Activated CD8-positive, alpha-beta T cell treated with anti-CD3 and anti-CD28 coated beads for 36 hours (primary cell): ENCODE results near the gene ACTN4. TPM values are rescaled to one million over a fixed set of nuclear protein-coding genes. Genes with fewer than 3 reads are reported as not detected.

ENCODE experiments used
- ATAC-seq: fragments of 200-7000 bp; cut with Tn5 transposase; one replicate; pipeline ENCODE4 v1.10.0; 2021; ENCODE audit warnings: mild to moderate bottlenecking, moderate library complexity
- CTCF ChIA-PET: fragments of 350-600 bp; sonication (Branson Sonifier 250); formaldehyde crosslinking; loops from one replicate; lab custom pipeline; 2021; ENCODE audit warnings: antibody characterized with exemption; lab: Charles Lee
- POLR2A ChIA-PET: fragments of 350-600 bp; sonication (Branson Sonifier 250); formaldehyde crosslinking; loops from one replicate; lab custom pipeline; 2021; ENCODE audit warnings: antibody characterized with exemption; lab: Charles Lee
- DNase-seq: peaks from one replicate; pipeline ENCODE4 v3.0.0-alpha.2; 2020
- H3K27ac Mint-ChIP-seq: one replicate; pipeline ENCODE4 v1.8.0; 2021; ENCODE audit warnings: mild to moderate bottlenecking, mixed read lengths
- H3K27me3 Mint-ChIP-seq: one replicate; pipeline ENCODE4 v1.8.0; 2021; ENCODE audit warnings: mixed read lengths
- H3K36me3 Mint-ChIP-seq: one replicate; pipeline ENCODE4 v1.8.0; 2021; ENCODE audit warnings: low read depth, mixed read lengths
- H3K4me1 Mint-ChIP-seq: one replicate; pipeline ENCODE4 v1.8.0; 2021; ENCODE audit warnings: low read depth, mixed read lengths
- H3K4me3 Mint-ChIP-seq: one replicate; pipeline ENCODE4 v1.8.0; 2021; ENCODE audit warnings: mild to moderate bottlenecking, moderate library complexity, mixed read lengths
- H3K9me3 Mint-ChIP-seq: one replicate; pipeline ENCODE4 v1.8.0; 2021; ENCODE audit warnings: mixed read lengths
- CTCF ChIP-seq: fragments of 200-600 bp; IDR thresholded peaks from one replicate; pipeline ENCODE4 v1.8.0; 2022; ENCODE audit warnings: antibody characterized with exemption, mild to moderate bottlenecking
- intact Hi-C: fragments of 100-400 bp; cut with micrococcal nuclease; formaldehyde crosslinking; loops from one replicate; pipeline ENCODE4 v1.10.0; 2022
- total RNA-seq, 2 experiments: library from RNA; stranded (reverse); gene quantifications; one replicate each; pipeline ENCODE4 v1.2.3, GENCODE V29; 2021

ACTN4 gene
- total RNA-seq, 2 experiments from 2014 or later: 183 to 189 TPM

DNA sequence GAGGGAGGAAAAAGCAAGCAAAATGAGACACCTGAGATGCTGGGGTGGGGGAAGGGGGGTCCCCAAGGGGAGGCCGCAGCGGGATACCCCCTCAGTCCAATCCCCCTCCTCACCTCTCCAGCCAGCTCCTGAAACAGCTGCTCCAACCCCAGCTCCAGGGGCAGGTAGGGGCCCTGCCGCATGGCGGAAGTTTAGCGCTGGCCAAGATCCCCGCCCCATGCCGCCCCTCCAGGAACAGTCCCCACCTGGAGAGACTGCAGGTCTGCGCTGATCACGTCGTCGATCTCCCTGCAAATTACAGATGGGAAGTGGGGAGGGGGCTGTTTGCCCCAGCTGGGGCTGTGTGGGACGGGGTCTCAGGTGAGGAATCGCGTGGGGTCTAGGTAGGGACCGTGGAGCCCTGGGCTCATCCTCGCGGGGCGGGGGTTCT lies 87.8 kb downstream of the ACTN4 start:
- intact Hi-C loops: loop anchor here (10.0 kb wide), 2 partner anchors 110 to 200 kb away; partner anchors contain the start of genes HNRNPL, MRPS12 and SARS2
- ATAC-seq (peak; percentile 12), DNase-seq (peak; percentile 50)
- peaks cover 4% of the 10 kb centered on the region for H3K27me3 Mint-ChIP-seq
- peaks cover 4% of the 10 kb centered on the region for H3K36me3 Mint-ChIP-seq
- H3K27ac Mint-ChIP-seq: peak overlapping the region; percentile 77
- H3K9me3 Mint-ChIP-seq: no peaks in the 10 kb centered on the region
- peaks cover 44% of the 10 kb centered on the region for H3K4me1 Mint-ChIP-seq
- CTCF ChIA-PET: interaction anchor here (0.8 to 1.4 kb wide), 3 partner anchors 100 to 195 kb away, joined by 3 to 12 read pairs (median 4); partner anchors contain the start of genes MRPS12 and SARS2
- H3K4me3 Mint-ChIP-seq: peak overlapping the region; percentile 68
- POLR2A ChIA-PET: interaction anchor here (0.5 to 1.3 kb wide), 4 partner anchors 13 to 117 kb away, joined by 3 to 4 read pairs (median 3); partner anchors contain the start of genes ACTN4, HNRNPL and MAP4K1
- no peak for TF ChIP-seq CTCF

- Mint-ChIP-seq H3K27me3 (peaks cover 4% of the 10 kb centered on the region), H3K4me3 (peak overlapping the region; percentile 64), H3K9me3 (no peaks in the 10 kb centered on the region), H3K27ac (no peak overlapping the region), H3K4me1 (peaks cover 44% of the 10 kb centered on the region), H3K36me3 (no peaks in the 10 kb centered on the region)
- TF ChIP-seq CTCF: no peak
- ATAC-seq: peak; percentile 49
- peak; percentile 88 for DNase-seq
- ChIA-PET POLR2A (interaction anchor here (1.3 kb wide), 2 partner anchors 105 to 113 kb away, joined by 3 to 4 read pairs; partner anchors contain the start of gene HNRNPL), CTCF (no interaction called here)
- intact Hi-C loops: loop anchor here (10.0 kb wide), 2 partner anchors 109 to 199 kb away; partner anchors contain the start of genes HNRNPL, MRPS12 and SARS2
Observed at GRCh38 chr19:38736036-38736412, 88.6 kb downstream of the ACTN4 start.

GRCh38 chr19:38736413-38737280 lies 89.2 kb downstream of the ACTN4 start:
- TF ChIP-seq CTCF: no peak
- H3K27ac Mint-ChIP-seq: peak overlapping the region; percentile 20
- DNase-seq (peak; percentile 86), ATAC-seq (peak; percentile 53)
- peak overlapping the region; percentile 64 for H3K4me3 Mint-ChIP-seq
- CTCF ChIA-PET: no interaction called here
- peaks cover 44% of the 10 kb centered on the region for H3K4me1 Mint-ChIP-seq
- H3K9me3 Mint-ChIP-seq: no peaks in the 10 kb centered on the region
- POLR2A ChIA-PET: interaction anchor here (0.7 to 1.3 kb wide), 2 partner anchors 104 to 142 kb away, joined by 3 read pairs; no protein-coding TSS in a partner anchor
- H3K27me3 Mint-ChIP-seq: peaks cover 4% of the 10 kb centered on the region
- intact Hi-C loops: loop anchor here (10.0 kb wide), 2 partner anchors 108 to 198 kb away; partner anchors contain the start of genes HNRNPL, MRPS12 and SARS2
- no peaks in the 10 kb centered on the region for H3K36me3 Mint-ChIP-seq

- H3K36me3 Mint-ChIP-seq: no peaks in the 10 kb centered on the region
- no peak for TF ChIP-seq CTCF
- H3K9me3 Mint-ChIP-seq: no peaks in the 10 kb centered on the region
- DNase-seq (peak; percentile 22), ATAC-seq (no peak)
- ChIA-PET POLR2A (interaction anchor here (0.7 to 1.3 kb wide), 3 partner anchors 61 to 142 kb away, joined by 3 to 4 read pairs (median 3); no protein-coding TSS in a partner anchor), CTCF (no interaction called here)
- peaks cover 4% of the 10 kb centered on the region for H3K27me3 Mint-ChIP-seq
- peak overlapping the region; percentile 64 for H3K4me3 Mint-ChIP-seq
- intact Hi-C loops: loop anchor here (10.0 kb wide), 2 partner anchors 107 to 197 kb away; partner anchors contain the start of genes HNRNPL, MRPS12 and SARS2
- H3K4me1 Mint-ChIP-seq: peaks cover 44% of the 10 kb centered on the region
- H3K27ac Mint-ChIP-seq: peak overlapping the region; percentile 57
Observed at GRCh38 chr19:38737281-38737865, 89.9 kb downstream of the ACTN4 start.
